GM10847 (cell line): ENCODE data around the gene KDM4C.

Experiments
- POLR2A ChIP-seq: IDR thresholded peaks from 2 replicates; pipeline ENCODE4 v1.6.1; 2011; ENCODE audit not compliant: insufficient read length; ENCODE audit errors: extremely low read depth

The KDM4C gene

DNA sequence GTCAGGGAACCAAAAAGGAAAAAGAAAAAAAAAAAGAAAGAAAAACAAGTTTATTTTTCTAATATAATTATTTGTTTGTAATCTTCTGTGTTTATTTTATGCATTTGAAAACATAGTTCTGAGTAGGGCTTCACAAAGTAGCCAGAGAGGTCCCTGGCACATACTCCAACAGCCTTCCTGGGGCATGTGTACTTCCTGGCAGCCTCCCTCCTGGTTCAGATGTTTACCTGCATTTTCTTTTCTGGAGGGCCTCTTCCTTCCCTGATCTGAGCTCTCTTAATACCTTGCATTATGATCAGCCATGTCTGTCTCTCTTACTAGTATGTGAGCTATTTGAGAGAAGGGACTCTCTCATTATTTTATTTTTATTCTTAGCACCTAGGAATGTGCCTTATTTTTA is 361.8 kb downstream of the KDM4C start:
- TF ChIP-seq POLR2A: no peak

DNA sequence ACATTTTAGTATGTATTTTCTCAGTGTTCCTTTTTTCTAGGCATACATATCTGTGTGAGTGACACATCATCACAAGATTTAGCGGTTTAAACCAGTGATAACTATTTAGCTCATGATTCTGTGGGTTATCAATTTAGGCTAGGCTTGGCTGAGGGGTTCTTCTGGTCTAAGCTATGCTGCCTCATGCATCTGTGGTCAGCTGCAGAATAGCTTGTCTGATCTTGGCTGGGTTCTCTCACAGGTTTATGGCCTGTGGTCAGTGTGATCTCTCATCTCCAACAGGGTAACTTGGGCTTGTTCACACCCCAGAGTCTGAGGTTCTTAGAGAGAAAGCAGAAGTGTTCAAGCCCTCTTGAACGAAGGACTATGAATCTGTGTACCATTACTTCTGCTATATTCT is 363.3 kb downstream of the KDM4C start:
- TF ChIP-seq POLR2A: no peak

DNA sequence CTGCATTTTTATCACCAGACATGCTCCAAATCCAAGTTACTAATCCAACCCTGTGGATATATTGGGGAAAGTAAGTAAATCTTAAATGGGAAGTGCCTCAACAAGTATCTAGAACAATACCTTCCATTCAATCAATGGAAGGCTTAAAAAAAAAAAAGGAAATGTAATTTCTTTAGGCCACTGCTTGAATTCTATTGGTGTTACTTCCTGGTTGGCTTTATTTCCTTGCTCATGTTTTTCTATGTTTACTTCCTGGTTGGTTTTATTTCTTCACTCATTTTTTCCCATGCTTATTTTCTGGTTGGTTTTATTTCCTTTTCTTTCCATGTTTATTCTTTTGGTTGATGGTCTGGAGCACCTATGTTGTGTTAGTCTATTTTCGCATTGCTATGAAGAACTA is 363.9 kb downstream of the KDM4C start:
- TF ChIP-seq POLR2A: no peak

GRCh38 chr9:7123743-7124142 is 366.0 kb downstream of the KDM4C start:
- no peak for TF ChIP-seq POLR2A

GRCh38 chr9:7125231-7125630 is 367.5 kb downstream of the KDM4C start:
- no peak for TF ChIP-seq POLR2A

DNA sequence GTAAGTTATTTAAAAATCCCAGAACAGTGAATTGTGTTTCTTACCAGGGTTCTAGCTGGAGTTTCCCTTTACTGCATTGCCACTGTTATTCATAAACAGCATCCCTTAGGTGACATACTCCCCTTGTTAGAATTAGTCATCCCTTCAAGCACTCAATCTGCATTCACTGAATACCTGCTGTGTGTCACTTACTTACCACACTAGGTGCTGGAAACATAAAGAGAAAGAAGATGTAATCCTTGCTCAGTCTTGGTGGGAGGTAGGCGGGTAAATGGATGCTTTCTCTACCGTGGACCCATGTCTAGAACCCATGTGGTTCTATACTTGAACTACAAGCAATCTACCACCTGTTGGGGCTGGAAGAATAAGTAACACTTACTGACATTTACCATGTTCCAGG is 371.6 kb downstream of the KDM4C start:
- no peak for TF ChIP-seq POLR2A

GRCh38 chr9:7130266-7130820 is 372.6 kb downstream of the KDM4C start:
- no peak for TF ChIP-seq POLR2A

- TF ChIP-seq POLR2A: no peak
These were observed 374.8 kb downstream of the KDM4C start for GRCh38 chr9:7132605-7133004.

DNA sequence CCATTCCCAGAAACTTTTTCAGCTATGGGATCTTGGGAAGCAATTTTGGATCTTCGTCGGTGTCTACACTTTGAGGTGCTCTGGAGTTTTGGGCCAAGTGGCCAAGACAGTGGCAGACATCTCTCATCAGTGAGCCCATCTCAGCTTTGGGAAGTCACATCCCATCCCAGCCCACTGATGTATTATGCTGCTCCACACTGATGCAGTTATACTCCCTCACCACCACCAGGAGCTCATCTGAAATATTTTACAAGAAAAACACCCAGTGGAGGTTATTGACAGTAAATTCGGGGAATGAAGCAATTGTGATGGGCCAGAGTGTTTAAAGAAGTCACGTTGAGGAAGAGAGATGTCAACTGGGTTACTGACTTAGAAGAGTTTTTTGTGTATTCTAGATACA is 378.0 kb downstream of the KDM4C start:
- no peak for TF ChIP-seq POLR2A

- TF ChIP-seq POLR2A: no peak
These were observed 379.3 kb downstream of the KDM4C start for GRCh38 chr9:7137040-7137439.

GRCh38 chr9:7137571-7137970 is 379.8 kb downstream of the KDM4C start:
- TF ChIP-seq POLR2A: no peak

DNA sequence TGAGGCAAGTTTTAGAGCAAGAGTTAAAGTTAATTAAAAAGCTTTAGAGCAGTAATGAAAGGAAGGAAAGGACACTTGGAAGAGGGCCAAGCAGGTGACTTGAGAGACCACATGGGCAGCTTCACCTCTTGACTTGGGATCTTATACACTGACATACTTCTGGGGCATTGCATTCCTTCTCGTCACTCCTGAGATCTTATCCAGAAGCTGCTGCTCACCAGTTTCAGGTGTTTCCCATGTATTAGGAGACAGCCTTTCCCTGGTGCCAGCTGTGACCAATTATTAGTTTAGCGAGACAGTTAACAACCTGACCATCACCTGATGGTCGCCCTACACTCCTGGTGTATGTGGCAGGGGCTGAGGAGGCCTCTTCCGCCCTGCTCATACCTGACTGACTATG is 382.1 kb downstream of the KDM4C start:
- TF ChIP-seq POLR2A: no peak

DNA sequence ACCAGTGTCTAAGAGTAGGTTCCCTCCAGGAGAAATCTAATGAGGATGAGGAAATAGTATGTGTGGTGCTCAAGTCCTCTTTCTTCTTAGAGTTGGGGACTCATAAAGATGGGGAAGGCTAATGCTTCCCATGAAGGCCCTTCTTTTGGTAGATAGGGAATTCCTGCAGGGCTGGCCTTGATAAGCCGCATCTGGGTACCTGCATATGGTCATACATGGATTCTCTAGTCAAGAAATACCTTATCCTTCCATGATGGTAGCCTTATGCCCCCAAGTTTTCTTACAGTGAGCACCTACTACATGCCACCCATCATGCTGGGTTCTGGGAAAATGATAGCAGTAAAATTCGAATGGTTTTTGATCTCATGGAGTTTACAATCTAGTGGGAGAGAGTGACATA is 382.6 kb downstream of the KDM4C start:
- TF ChIP-seq POLR2A: no peak

DNA sequence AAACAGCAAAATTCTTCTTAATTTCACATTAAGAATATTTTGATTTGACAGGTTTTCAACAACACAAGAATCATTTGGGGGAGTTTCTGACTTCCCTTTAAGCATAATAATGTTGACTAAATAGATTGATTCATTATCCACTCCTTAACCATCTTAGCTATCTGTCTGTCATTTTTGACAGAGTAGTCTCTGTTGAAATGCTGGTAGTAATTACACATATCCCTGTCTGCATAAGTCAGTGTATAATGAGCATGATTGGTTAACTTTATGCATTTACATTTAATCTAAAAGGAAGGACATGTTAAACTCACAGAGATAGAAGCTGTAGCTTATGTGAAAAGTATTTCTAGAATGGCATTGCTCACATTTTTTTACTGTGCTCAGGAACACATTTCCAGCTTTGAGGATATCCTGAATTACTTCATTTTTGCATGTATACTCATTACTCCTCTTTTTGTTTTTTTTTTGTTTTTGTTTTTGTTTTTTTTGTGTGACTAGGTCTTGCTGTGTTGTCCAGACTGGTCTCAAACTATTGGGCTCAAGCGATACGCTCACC is 385.9 kb downstream of the KDM4C start:
- TF ChIP-seq POLR2A: no peak

- no peak for TF ChIP-seq POLR2A
These were observed 386.7 kb downstream of the KDM4C start for GRCh38 chr9:7144265-7145046.

DNA sequence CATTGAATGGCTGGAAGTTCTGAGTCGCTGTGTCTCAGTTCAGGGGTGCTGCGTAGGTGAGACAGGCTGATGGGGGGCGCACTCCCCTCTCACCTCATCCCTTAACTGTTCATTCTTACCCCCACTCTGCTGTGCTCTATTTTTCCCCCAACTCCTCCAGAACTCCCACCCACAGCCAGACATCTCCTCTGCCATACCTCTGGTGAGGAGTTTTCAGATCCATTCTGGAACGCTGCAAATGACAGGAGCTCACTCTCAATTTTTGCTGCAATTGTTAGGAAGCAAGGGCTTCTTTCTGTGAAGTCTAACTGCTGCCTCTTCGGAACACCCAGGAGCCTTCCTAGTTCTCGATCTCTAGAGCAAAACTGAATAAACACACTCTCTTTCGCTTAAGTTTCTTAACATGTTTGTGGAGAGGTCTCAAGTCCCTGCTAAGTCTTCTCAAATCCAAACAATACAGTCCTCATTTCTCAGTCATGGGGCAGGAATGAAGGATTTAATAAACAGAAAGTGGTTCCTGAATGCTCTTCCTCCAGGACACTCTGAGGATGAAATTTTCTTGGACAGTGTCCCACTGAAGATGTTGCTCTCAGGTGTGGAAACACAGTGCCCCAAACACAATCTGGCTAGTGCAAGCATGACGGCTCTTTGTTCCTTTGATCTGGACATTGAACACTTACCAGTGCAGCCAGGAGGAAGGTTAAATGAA is 387.7 kb downstream of the KDM4C start:
- TF ChIP-seq POLR2A: no peak
